DOHH2 (cell line): ENCODE data around the gene CDKAL1.

Experiments used
- H3F3A ChIP-seq: fragments of 200-600 bp; sonication (generic), shearing (Covaris generic); 2 replicates; pipeline ENCODE4 v1.6.0; 2016; ENCODE audit warnings: antibody characterized with exemption, mild to moderate bottlenecking; ENCODE audit not compliant: control insufficient read depth, insufficient read depth
- H3K27ac ChIP-seq: fragments of 200-600 bp; sonication (generic); 2 replicates; pipeline ENCODE4 v1.5.1; 2014; ENCODE audit warnings: low read depth, mild to moderate bottlenecking, low read length, moderate library complexity
- H3K27me3 ChIP-seq: fragments of 200-600 bp; sonication (generic); 2 replicates; pipeline ENCODE4 v1.6.1; 2014; ENCODE audit warnings: mild to moderate bottlenecking, low read length, mixed read lengths; ENCODE audit not compliant: control insufficient read depth
- H3K36me3 ChIP-seq: fragments of 200-600 bp; sonication (generic); 2 replicates; pipeline ENCODE4 v1.6.1; 2014; ENCODE audit warnings: mild to moderate bottlenecking, low read length, moderate library complexity, mixed read lengths; ENCODE audit not compliant: control insufficient read depth
- H3K4me1 ChIP-seq: fragments of 200-600 bp; sonication (generic); 2 replicates; pipeline ENCODE4 v1.6.1; 2014; ENCODE audit warnings: mild to moderate bottlenecking, low read length, mixed read lengths; ENCODE audit not compliant: control insufficient read depth
- H3K4me2 ChIP-seq: fragments of 200-600 bp; sonication (generic); 2 replicates; pipeline ENCODE4 v1.6.0; 2014; ENCODE audit warnings: mild to moderate bottlenecking, low read length, moderate library complexity
- H3K4me3 ChIP-seq: fragments of 200-600 bp; sonication (generic); 2 replicates; pipeline ENCODE4 v1.5.1; 2014; ENCODE audit warnings: mild to moderate bottlenecking, low read length, mixed read lengths
- H3K79me2 ChIP-seq: fragments of 200-600 bp; sonication (generic); 2 replicates; pipeline ENCODE4 v1.6.1; 2014; ENCODE audit warnings: mild to moderate bottlenecking, low read length, mixed read lengths; ENCODE audit not compliant: control insufficient read depth
- H3K9me2 ChIP-seq: fragments of 200-600 bp; sonication (generic); replicated peaks from 2 replicates; pipeline ENCODE4 v1.6.1; 2014; ENCODE audit warnings: mild to moderate bottlenecking, low read length, mixed read lengths; ENCODE audit not compliant: control insufficient read depth
- H3K9me3 ChIP-seq: fragments of 200-600 bp; sonication (generic); 2 replicates; pipeline ENCODE4 v1.6.1; 2014; ENCODE audit warnings: antibody characterized with exemption, low read length, mixed read lengths; ENCODE audit not compliant: control insufficient read depth, insufficient read depth
- H4K20me1 ChIP-seq: fragments of 200-600 bp; sonication (generic); 2 replicates; pipeline ENCODE4 v1.6.0; 2014; ENCODE audit warnings: low read depth, mild to moderate bottlenecking, antibody characterized with exemption, low read length, moderate library complexity; ENCODE audit not compliant: control insufficient read depth, insufficient read depth
- CTCF ChIP-seq: fragments of 200-600 bp; sonication (generic); IDR thresholded peaks from one replicate; pipeline ENCODE4 v1.5.1; 2014; ENCODE audit warnings: antibody characterized with exemption, mild to moderate bottlenecking, low read depth, low read length; ENCODE audit not compliant: poor library complexity, severe bottlenecking
- EZH2phosphoT487 ChIP-seq: fragments of 200-600 bp; sonication (generic); IDR thresholded peaks from 2 replicates; pipeline ENCODE4 v1.6.1; 2017; ENCODE audit warnings: borderline replicate concordance, mild to moderate bottlenecking, antibody characterized with exemption, low read length, moderate library complexity, mixed read lengths

CDKAL1 gene

GRCh38 chr6:20955751-20956150 lies 421.5 kb downstream of the CDKAL1 start:
- Histone ChIP-seq H3K4me2 (no peak overlapping the region), H3K9me2 (no peaks in the 10 kb centered on the region), H3K4me3 (no peak overlapping the region), H3F3A (no peaks in the 10 kb centered on the region), H3K27me3 (no peaks in the 10 kb centered on the region), H3K79me2 (no peaks in the 10 kb centered on the region), H3K36me3 (no peaks in the 10 kb centered on the region), H4K20me1 (no peaks in the 10 kb centered on the region), H3K27ac (no peak overlapping the region), H3K4me1 (no peaks in the 10 kb centered on the region), H3K9me3 (no peaks in the 10 kb centered on the region)
- no peak for TF ChIP-seq EZH2phosphoT487
- no peak for TF ChIP-seq CTCF

- Histone ChIP-seq H3K4me2 (no peak overlapping the region), H3K79me2 (no peaks in the 10 kb centered on the region), H3F3A (no peaks in the 10 kb centered on the region), H3K4me1 (no peaks in the 10 kb centered on the region), H3K27me3 (no peaks in the 10 kb centered on the region), H4K20me1 (no peaks in the 10 kb centered on the region), H3K4me3 (no peak overlapping the region), H3K9me2 (no peaks in the 10 kb centered on the region), H3K27ac (no peak overlapping the region), H3K36me3 (no peaks in the 10 kb centered on the region), H3K9me3 (no peaks in the 10 kb centered on the region)
- TF ChIP-seq CTCF: no peak
- TF ChIP-seq EZH2phosphoT487: no peak
Observed at GRCh38 chr6:20960067-20960466, 425.8 kb downstream of the CDKAL1 start.

- Histone ChIP-seq H4K20me1 (no peaks in the 10 kb centered on the region), H3K27ac (no peak overlapping the region), H3K79me2 (no peaks in the 10 kb centered on the region), H3K9me2 (no peaks in the 10 kb centered on the region), H3K4me1 (peaks cover 11% of the 10 kb centered on the region), H3K27me3 (no peaks in the 10 kb centered on the region), H3F3A (no peaks in the 10 kb centered on the region), H3K9me3 (no peaks in the 10 kb centered on the region), H3K4me2 (no peak overlapping the region), H3K4me3 (no peak overlapping the region), H3K36me3 (no peaks in the 10 kb centered on the region)
- TF ChIP-seq CTCF (no peak), EZH2phosphoT487 (no peak)
Observed at GRCh38 chr6:20965276-20965675, 431.0 kb downstream of the CDKAL1 start.

- peaks cover 11% of the 10 kb centered on the region for H3K4me1 ChIP-seq
- H3K79me2 ChIP-seq: no peaks in the 10 kb centered on the region
- H3K4me2 ChIP-seq: no peak overlapping the region
- no peaks in the 10 kb centered on the region for H3K27me3 ChIP-seq
- H4K20me1 ChIP-seq: no peaks in the 10 kb centered on the region
- H3K4me3 ChIP-seq: no peak overlapping the region
- TF ChIP-seq CTCF (no peak), EZH2phosphoT487 (no peak)
- H3K36me3 ChIP-seq: no peaks in the 10 kb centered on the region
- H3K9me3 ChIP-seq: no peaks in the 10 kb centered on the region
- no peaks in the 10 kb centered on the region for H3K9me2 ChIP-seq
- no peak overlapping the region for H3K27ac ChIP-seq
- H3F3A ChIP-seq: no peaks in the 10 kb centered on the region
Observed at GRCh38 chr6:20965915-20966314, 431.7 kb downstream of the CDKAL1 start.
